AG09319 (cell line): ENCODE results near the gene TCF4.

Source experiments
- DNase-seq: peaks from one replicate; pipeline ENCODE4 v3.0.0-alpha.2; 2010; ENCODE audit warnings: low read depth; ENCODE audit errors: extremely low read depth
- CTCF ChIP-seq: IDR thresholded peaks from 2 replicates; pipeline ENCODE4 v1.5.1; 2011; ENCODE audit warnings: low read depth, mild to moderate bottlenecking, inconsistent platforms, low read length, moderate library complexity

TCF4 gene

GRCh38 chr18:55309249-55309648, 278.7 kb downstream of the TCF4 start:
- TF ChIP-seq CTCF: no peak
- no peak for DNase-seq

GRCh38 chr18:55307505-55307904, 280.5 kb downstream of the TCF4 start:
- TF ChIP-seq CTCF: no peak
- no peak for DNase-seq

DNA sequence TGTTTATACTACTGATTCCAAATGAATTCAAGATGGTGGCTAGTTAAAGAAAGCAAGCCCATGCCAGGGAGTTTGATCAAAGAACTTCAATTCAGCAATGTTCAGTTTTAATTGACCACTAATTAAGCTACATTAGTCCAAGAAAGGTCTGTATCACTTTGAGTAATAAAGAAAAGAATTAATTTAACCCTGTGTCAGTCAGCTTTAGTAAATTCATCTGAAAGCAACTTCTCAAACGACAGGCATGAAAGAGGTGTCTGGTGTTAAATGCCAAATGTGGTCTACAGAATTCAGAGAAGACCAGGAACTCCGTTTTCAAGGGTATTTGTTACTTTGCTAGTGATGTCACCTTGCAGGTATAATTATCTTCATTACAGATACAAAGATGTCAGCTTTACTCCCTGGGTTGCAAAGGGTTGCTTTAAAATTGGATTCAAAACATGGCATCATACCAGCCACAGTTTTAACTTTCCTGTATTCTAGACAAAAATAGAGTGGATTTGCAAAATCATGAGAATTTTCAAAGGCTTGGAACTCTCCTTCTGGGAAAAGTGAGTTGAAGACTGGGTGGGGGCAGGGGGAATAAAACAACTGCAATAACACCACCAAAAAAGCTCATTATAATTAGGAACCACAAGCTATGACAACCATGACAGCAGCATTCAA, 281.5 kb downstream of the TCF4 start:
- DNase-seq: no peak
- TF ChIP-seq CTCF: no peak

DNA sequence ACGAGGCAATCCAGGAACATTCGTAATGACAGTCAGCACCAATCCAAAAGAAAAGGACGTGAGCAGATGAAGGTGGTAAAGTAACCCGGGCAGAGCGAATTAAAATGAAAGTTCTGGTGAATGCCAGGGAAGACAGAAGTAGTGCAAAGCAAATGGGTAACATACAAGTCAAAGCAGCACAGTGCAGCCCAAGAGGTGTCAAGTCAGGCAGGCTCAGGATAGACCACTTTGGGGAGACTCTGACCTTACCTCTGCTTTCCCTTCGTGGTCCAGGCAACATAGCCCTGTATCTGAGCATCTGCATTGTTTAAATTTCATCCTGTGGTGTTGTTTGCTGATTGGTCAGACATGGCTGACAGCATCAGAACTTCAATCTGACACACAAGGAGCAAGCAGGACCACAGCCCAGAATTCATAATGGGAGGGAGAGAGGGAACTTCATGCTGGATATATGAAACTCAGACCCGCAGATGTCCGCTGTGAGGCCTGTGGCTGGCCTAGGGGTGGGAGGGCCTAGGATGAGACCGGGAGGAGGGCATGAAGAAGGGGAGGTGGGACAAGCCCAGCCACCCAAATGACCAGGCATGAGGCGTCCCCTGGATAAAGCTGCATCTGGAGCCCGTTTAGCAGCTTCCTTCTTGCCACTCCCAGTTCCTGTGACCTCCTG, 285.7 kb downstream of the TCF4 start:
- DNase-seq: no peak
- TF ChIP-seq CTCF: no peak

DNA sequence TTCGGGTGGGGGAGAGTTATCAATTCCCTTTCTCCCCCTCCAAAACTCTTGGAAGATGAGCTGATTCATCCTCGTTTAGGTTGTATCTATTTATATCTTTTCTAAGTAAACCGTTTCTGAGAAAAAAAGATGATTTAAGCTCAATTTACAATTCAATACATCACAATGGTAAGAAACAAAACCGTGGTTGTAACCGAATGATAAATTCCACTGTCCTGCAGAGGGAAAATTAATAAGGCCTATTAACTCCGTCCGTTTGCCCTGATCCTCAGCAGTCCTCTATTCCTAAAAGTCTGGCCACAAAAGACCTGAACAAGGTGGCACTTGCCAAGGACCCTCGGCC, 286.2 kb downstream of the TCF4 start:
- DNase-seq: no peak
- TF ChIP-seq CTCF: no peak

- peak; percentile 31 for DNase-seq
- no peak for TF ChIP-seq CTCF
Measured at GRCh38 chr18:55300936-55301531, 287.0 kb downstream of the TCF4 start.

DNA sequence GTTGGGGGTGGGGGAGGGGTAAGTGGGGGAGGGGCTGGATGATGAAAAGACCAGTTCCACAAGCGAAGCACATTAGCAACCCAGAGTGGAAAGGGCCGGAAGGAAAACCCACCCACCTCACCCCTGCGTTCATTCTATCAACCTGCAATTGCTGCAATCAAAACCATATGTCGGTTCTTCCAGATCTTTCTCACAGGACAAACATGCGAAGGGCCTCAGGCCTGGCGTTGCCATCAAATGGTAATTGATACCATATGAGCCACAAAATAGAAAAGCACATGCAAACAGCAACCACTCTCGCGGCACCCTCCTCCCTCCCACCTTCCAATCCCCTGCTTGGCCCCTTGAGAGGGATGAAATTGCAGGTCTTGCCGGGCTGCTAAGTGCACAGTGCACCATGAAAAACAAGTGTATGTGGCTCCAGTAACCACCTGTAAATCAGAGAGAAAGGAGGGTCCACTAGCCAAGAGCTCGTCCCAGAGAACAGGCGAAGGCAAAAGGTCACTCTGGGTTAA, 287.5 kb downstream of the TCF4 start:
- DNase-seq: peak; percentile 90
- no peak for TF ChIP-seq CTCF
